GM12801 (cell line): ENCODE results near the gene LSM4.

ENCODE experiments used
- CTCF ChIP-seq: IDR thresholded peaks from one replicate; pipeline ENCODE4 v1.5.1; 2011; ENCODE audit warnings: control low read depth; ENCODE audit not compliant: insufficient read length; ENCODE audit errors: extremely low read depth

LSM4 gene

GRCh38 chr19:18357041-18357440, 34.2 kb upstream of the LSM4 start:
- TF ChIP-seq CTCF: no peak

GRCh38 chr19:18353378-18354005, 30.6 kb upstream of the LSM4 start:
- TF ChIP-seq CTCF: no peak

GRCh38 chr19:18351544-18351943, 28.7 kb upstream of the LSM4 start:
- no peak for TF ChIP-seq CTCF

GRCh38 chr19:18350490-18350889, 27.6 kb upstream of the LSM4 start:
- no peak for TF ChIP-seq CTCF

- no peak for TF ChIP-seq CTCF
Measured at GRCh38 chr19:18349524-18350128, 26.8 kb upstream of the LSM4 start.

- TF ChIP-seq CTCF: no peak
Measured at GRCh38 chr19:18348171-18348570, 25.3 kb upstream of the LSM4 start.

GRCh38 chr19:18346091-18346490, 23.2 kb upstream of the LSM4 start:
- TF ChIP-seq CTCF: no peak
